Endothelial cell of umbilical vein (primary cell): ENCODE measurements around the gene SHISA6. TPM values are rescaled to one million over a fixed set of nuclear protein-coding genes. Genes with fewer than 3 reads are reported as not detected.

ENCODE experiments used
- BruUV-seq: library from RNA; stranded (reverse); fragments of 400-500 nt; replicated peaks from 2 replicates; lab custom pipeline; 2021; lab: Mats Ljungman, UMichigan
- CTCF ChIA-PET: fragments of 300-600, 350-600 bp; sonication (Branson Sonifier 250); formaldehyde crosslinking; loops from one replicate; lab custom pipeline; 2021; ENCODE audit warnings: antibody characterized with exemption, inconsistent platforms; lab: Charles Lee
- POLR2A ChIA-PET: fragments of 300-600, 350-600 bp; sonication (Branson Sonifier 250); formaldehyde crosslinking; loops from one replicate; lab custom pipeline; 2021; ENCODE audit warnings: antibody characterized with exemption, inconsistent platforms; lab: Charles Lee
- DNase-seq: peaks from one replicate; pipeline ENCODE4 v3.0.0-alpha.2; 2011; ENCODE audit warnings: low read depth, low spot score
- FAIRE-seq: peaks from 2 replicates; lab custom pipeline; 2011; peaks lifted over from hg19 to GRCh38; lab: Jason Lieb, UNC
- H2AFZ ChIP-seq: 2 replicates; pipeline ENCODE4 v1.6.0; 2012; ENCODE audit warnings: low read depth, low read length, control low read depth, inconsistent platforms
- H3K27ac ChIP-seq: 2 replicates; pipeline ENCODE4 v1.5.1; 2011; ENCODE audit warnings: low read depth, mild to moderate bottlenecking, control low read depth, low read length, moderate library complexity; ENCODE audit not compliant: insufficient read depth
- H3K27me3 ChIP-seq, 2 experiments: 2 replicates each; pipeline versions ENCODE4 v1.6.0 to v1.6.1; 2011; ENCODE audit warnings: low read length in 2 of 2, mixed read lengths in 1 of 2; ENCODE audit not compliant: control insufficient read depth in 2 of 2, insufficient read depth in 2 of 2
- H3K36me3 ChIP-seq, 2 experiments: 2 replicates in 1 of 2; 3 replicates in 1 of 2; pipeline ENCODE4 v1.5.1; 2011; ENCODE audit warnings: low read length in 2 of 2, mild to moderate bottlenecking in 1 of 2, moderate library complexity in 1 of 2; ENCODE audit not compliant: control insufficient read depth in 2 of 2, insufficient read depth in 2 of 2; ENCODE audit errors: extremely low read depth in 1 of 2
- H3K4me1 ChIP-seq: 3 replicates; pipeline ENCODE4 v1.5.1; 2011; ENCODE audit warnings: mild to moderate bottlenecking, low read length; ENCODE audit not compliant: control insufficient read depth, insufficient read depth; ENCODE audit errors: extremely low read depth
- H3K4me2 ChIP-seq: 2 replicates; pipeline ENCODE4 v1.6.1; 2011; ENCODE audit warnings: low read length, control low read depth, mixed read lengths; ENCODE audit not compliant: insufficient read depth
- H3K4me3 ChIP-seq, 3 experiments: fragments of 200-600 bp in 1 of 3; sonication (generic), shearing (Covaris generic) in 1 of 3; replicated peaks in 1 of 3; 2 replicates each; pipeline ENCODE4 v1.5.1; 2011 to 2016; ENCODE audit warnings: control low read depth in 3 of 3, low read length in 3 of 3, mild to moderate bottlenecking in 2 of 3, inconsistent platforms in 1 of 3, low read depth in 1 of 3, moderate library complexity in 1 of 3; ENCODE audit not compliant: insufficient read depth in 1 of 3
- H3K79me2 ChIP-seq: 2 replicates; pipeline ENCODE4 v1.6.0; 2012; ENCODE audit warnings: low read length, inconsistent platforms; ENCODE audit not compliant: control insufficient read depth, insufficient read depth
- H3K9ac ChIP-seq: replicated peaks from 2 replicates; pipeline ENCODE3; 2011; ENCODE audit warnings: low read length, control low read depth; ENCODE audit not compliant: insufficient read depth; ENCODE audit errors: extremely low read depth
- H3K9me1 ChIP-seq: replicated peaks from 3 replicates; pipeline ENCODE4 v1.6.0; 2011; ENCODE audit warnings: mild to moderate bottlenecking, low read length; ENCODE audit not compliant: control insufficient read depth, insufficient read depth; ENCODE audit errors: extremely low read depth
- H3K9me3 ChIP-seq: replicated peaks from 2 replicates; pipeline ENCODE4 v1.5.1; 2012; ENCODE audit warnings: low read length, inconsistent platforms; ENCODE audit not compliant: control insufficient read depth, insufficient read depth
- H4K20me1 ChIP-seq: replicated peaks from 2 replicates; pipeline ENCODE3; 2011; ENCODE audit warnings: mild to moderate bottlenecking, low read length; ENCODE audit not compliant: control insufficient read depth, insufficient read depth; ENCODE audit errors: extremely low read depth
- EZH2 ChIP-seq: IDR thresholded peaks from 2 replicates; pipeline ENCODE4 v1.6.1; 2012; ENCODE audit warnings: borderline replicate concordance, low read depth, mild to moderate bottlenecking, moderate library complexity, low read length, inconsistent platforms; ENCODE audit not compliant: severe bottlenecking
- FOS ChIP-seq: IDR thresholded peaks from 2 replicates; pipeline ENCODE4 v1.6.1; 2011; ENCODE audit warnings: mild to moderate bottlenecking, low read length, moderate library complexity, borderline replicate concordance; ENCODE audit not compliant: insufficient read depth
- GATA2 ChIP-seq: IDR thresholded peaks from 2 replicates; pipeline ENCODE4 v1.7.0; 2011; ENCODE audit warnings: low read depth, mild to moderate bottlenecking, moderate library complexity, mixed read lengths, low read length; ENCODE audit not compliant: insufficient read length, insufficient read depth
- JUN ChIP-seq: IDR thresholded peaks from 2 replicates; pipeline ENCODE4 v1.6.1; 2011; ENCODE audit warnings: borderline replicate concordance, low read depth; ENCODE audit not compliant: insufficient read length, insufficient read depth
- MAX ChIP-seq: IDR thresholded peaks from 2 replicates; pipeline ENCODE4 v1.6.1; 2011; ENCODE audit not compliant: insufficient read depth, insufficient read length
- MYC ChIP-seq: IDR thresholded peaks from one replicate; pipeline ENCODE4 v1.6.1; 2011; ENCODE audit warnings: mild to moderate bottlenecking, low read depth, low read length
- POLR2A ChIP-seq: IDR thresholded peaks from 2 replicates; pipeline ENCODE4 v1.6.1; 2012; ENCODE audit warnings: low read depth, mild to moderate bottlenecking, control low read depth, low read length
- POLR2AphosphoS5 ChIP-seq: IDR thresholded peaks from 2 replicates; pipeline ENCODE4 v1.6.1; 2012; ENCODE audit warnings: low read depth, mild to moderate bottlenecking, control low read depth, low read length, moderate library complexity; ENCODE audit not compliant: insufficient read depth
- dilution Hi-C: fragments of 300-500 bp; cut with MboI; formaldehyde crosslinking; loops from one replicate; pipeline ENCODE4 v1.15.0; 2019; ENCODE audit warnings: low sequenced_read_pairs; ENCODE audit not compliant: extremely low pct_ligation_motif_present
- intact Hi-C: fragments of 100-400 bp; cut with micrococcal nuclease; formaldehyde crosslinking; loops from one replicate; pipeline ENCODE4 v1.10.0; 2022
- polyA plus RNA-seq, 4 experiments: library from polyadenylated mRNA; depleted of rRNA in 3 of 4; stranded (reverse) in 3 of 4; unstranded in 1 of 4; fragments of >200 nt; gene quantifications; 2 replicates each; pipeline versions ENCODE4 v1.2.1 to v1.2.3, GENCODE V29; 2011 to 2012; ENCODE audit warnings: missing spikeins in 1 of 4
- total RNA-seq: library from RNA; stranded (reverse); gene quantifications from 2 replicates; pipeline ENCODE4 v1.2.3, GENCODE V29; 2021
- TF ChIP-seq, protein P1 (sequence below), 2 donors: IDR thresholded peaks; 1 replicate in 1 of 2; 2 replicates in 1 of 2; pipeline ENCODE4 v1.5.1; 2011; ENCODE audit warnings: low read length in 2 of 2, mild to moderate bottlenecking in 2 of 2, moderate library complexity in 2 of 2, control low read depth in 1 of 2, inconsistent platforms in 1 of 2, low read depth in 1 of 2; ENCODE audit not compliant: insufficient read depth in 1 of 2; ENCODE audit errors: extremely low read depth in 1 of 2

SHISA6 gene
- total and polyA plus RNA-seq, 2 donors (not counting 3 experiments of a cell fraction or from before 2014, with no cell fraction given): not detected

- H4K20me1 ChIP-seq: no peaks in the 10 kb centered on the region
- H3K4me3 ChIP-seq: no peak overlapping the region
- H3K4me1 ChIP-seq: no peaks in the 10 kb centered on the region
- H3K27ac ChIP-seq: no peak overlapping the region
- ChIA-PET POLR2A (no interaction called here), CTCF (no interaction called here)
- no peaks in the 10 kb centered on the region for H3K9me3 ChIP-seq
- dilution Hi-C loops (no loop called here), intact Hi-C loops (no loop called here)
- H3K36me3 ChIP-seq: no peaks in the 10 kb centered on the region
- H3K9ac ChIP-seq: no peak overlapping the region
- H3K4me2 ChIP-seq: no peak overlapping the region
- H3K27me3 ChIP-seq: no peaks in the 10 kb centered on the region
- no peak for FAIRE-seq
- no peak for DNase-seq
- H2AFZ ChIP-seq: no peak overlapping the region
- no TSS peak for BruUV-seq
- no peaks in the 10 kb centered on the region for H3K79me2 ChIP-seq
- no peaks in the 10 kb centered on the region for H3K9me1 ChIP-seq
- TF ChIP-seq MYC (no peak), POLR2A (no peak), JUN (no peak), MAX (no peak), EZH2 (no peak), POLR2AphosphoS5 (no peak), GATA2 (no peak), FOS (no peak)
- TF ChIP-seq, protein P1, sequence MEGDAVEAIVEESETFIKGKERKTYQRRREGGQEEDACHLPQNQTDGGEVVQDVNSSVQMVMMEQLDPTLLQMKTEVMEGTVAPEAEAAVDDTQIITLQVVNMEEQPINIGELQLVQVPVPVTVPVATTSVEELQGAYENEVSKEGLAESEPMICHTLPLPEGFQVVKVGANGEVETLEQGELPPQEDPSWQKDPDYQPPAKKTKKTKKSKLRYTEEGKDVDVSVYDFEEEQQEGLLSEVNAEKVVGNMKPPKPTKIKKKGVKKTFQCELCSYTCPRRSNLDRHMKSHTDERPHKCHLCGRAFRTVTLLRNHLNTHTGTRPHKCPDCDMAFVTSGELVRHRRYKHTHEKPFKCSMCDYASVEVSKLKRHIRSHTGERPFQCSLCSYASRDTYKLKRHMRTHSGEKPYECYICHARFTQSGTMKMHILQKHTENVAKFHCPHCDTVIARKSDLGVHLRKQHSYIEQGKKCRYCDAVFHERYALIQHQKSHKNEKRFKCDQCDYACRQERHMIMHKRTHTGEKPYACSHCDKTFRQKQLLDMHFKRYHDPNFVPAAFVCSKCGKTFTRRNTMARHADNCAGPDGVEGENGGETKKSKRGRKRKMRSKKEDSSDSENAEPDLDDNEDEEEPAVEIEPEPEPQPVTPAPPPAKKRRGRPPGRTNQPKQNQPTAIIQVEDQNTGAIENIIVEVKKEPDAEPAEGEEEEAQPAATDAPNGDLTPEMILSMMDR (IDR thresholded peaks at IDR 0.05; ENCODE audit: extremely low read depth in 1 of 2, insufficient read depth in 1 of 2, low read depth in 1 of 2, low read length in 2 of 2): no peak
These were observed 49.8 kb downstream of the SHISA6 start for GRCh38 chr17:11290814-11291213.
